ENCODE data around the gene GSTT4.
"Not testable (repeated sequence)": the region's sequence is repeated elsewhere in the genome, so short reads cannot be mapped to it uniquely, and the experiment has no call there.

GSTT4 gene

GRCh38 chr22:23986089-23986488 is 19.2 kb downstream of the GSTT4 start:
- DNase-seq: not testable (repeated sequence)

GRCh38 chr22:23984430-23984829 is 20.8 kb downstream of the GSTT4 start:
- DNase-seq: no peak

GRCh38 chr22:23980567-23980966 is 24.7 kb downstream of the GSTT4 start:
- not testable (repeated sequence) for DNase-seq

GRCh38 chr22:23979557-23980240 is 25.6 kb downstream of the GSTT4 start, which contains the start of gene GSTT2:
GSTT2 (plus strand) TSS chr22:23980134.
- not testable (repeated sequence) for DNase-seq

- DNase-seq: not testable (repeated sequence)
Observed at GRCh38 chr22:23977304-23977703, 27.9 kb downstream of the GSTT4 start.

- DNase-seq: not testable (repeated sequence)
Observed at GRCh38 chr22:23974836-23975352, 30.4 kb downstream of the GSTT4 start.

- DNase-seq: not testable (repeated sequence)
Observed at GRCh38 chr22:23974345-23974744, 30.9 kb downstream of the GSTT4 start, which contains the start of gene DDT. DDT (minus strand) TSS chr22:23974441; CDS start chr22:23974414, 27 bp downstream.

GRCh38 chr22:23971927-23972326 is 33.3 kb downstream of the GSTT4 start:
- DNase-seq: not testable (repeated sequence)

- no peak for DNase-seq
Observed at GRCh38 chr22:23970816-23971486, 34.3 kb downstream of the GSTT4 start.

- DNase-seq: no peak
Observed at GRCh38 chr22:23970201-23970641, 35.0 kb downstream of the GSTT4 start.

GRCh38 chr22:23969071-23969470 is 36.2 kb downstream of the GSTT4 start:
- no peak for DNase-seq

- DNase-seq: not testable (repeated sequence)
Observed at GRCh38 chr22:23966568-23966967, 38.7 kb downstream of the GSTT4 start, which contains the start of gene DDTL. DDTL (plus strand) TSS chr22:23966888; CDS start chr22:23966915, 27 bp downstream.

- not testable (repeated sequence) for DNase-seq
Observed at GRCh38 chr22:23966094-23966493, 39.2 kb downstream of the GSTT4 start.

- DNase-seq: not testable (repeated sequence)
Observed at GRCh38 chr22:23961084-23961771, 44.0 kb downstream of the GSTT4 start, which contains the start of gene GSTT2B. GSTT2B (minus strand) TSS chr22:23961195; CDS start chr22:23961131, 64 bp downstream.

GRCh38 chr22:23956301-23956900 is 48.9 kb downstream of the GSTT4 start:
- DNase-seq: not testable (repeated sequence)

GRCh38 chr22:23955886-23956285 is 49.4 kb downstream of the GSTT4 start:
- not testable (repeated sequence) for DNase-seq

GRCh38 chr22:23954991-23955305 is 50.3 kb downstream of the GSTT4 start:
- DNase-seq: not testable (repeated sequence)

GRCh38 chr22:23954193-23954990 is 50.9 kb downstream of the GSTT4 start:
- not testable (repeated sequence) for DNase-seq

- not testable (repeated sequence) for DNase-seq
Observed at GRCh38 chr22:23953485-23953884, 51.8 kb downstream of the GSTT4 start.

GRCh38 chr22:23952794-23953405 is 52.4 kb downstream of the GSTT4 start:
- DNase-seq: not testable (repeated sequence)

- DNase-seq: not testable (repeated sequence)
Observed at GRCh38 chr22:23951383-23951782, 53.9 kb downstream of the GSTT4 start.
